Skeletal muscle satellite cell (primary cell): ENCODE measurements around the gene THRB.

Experiments
- H3K27me3 ChIP-seq: 2 replicates; pipeline ENCODE4 v1.7.0; 2013; ENCODE audit warnings: low read length; ENCODE audit not compliant: control insufficient read depth, insufficient read depth
- H3K36me3 ChIP-seq: 2 replicates; pipeline ENCODE4 v1.7.0; 2013; ENCODE audit warnings: mild to moderate bottlenecking, control low read depth, low read length; ENCODE audit not compliant: insufficient read depth
- H3K4me1 ChIP-seq: 2 replicates; pipeline ENCODE4 v1.7.0; 2013; ENCODE audit warnings: low read length; ENCODE audit not compliant: control insufficient read depth, insufficient read depth
- H3K4me2 ChIP-seq: 2 replicates; pipeline ENCODE4 v1.7.0; 2013; ENCODE audit warnings: mild to moderate bottlenecking, low read length
- H3K4me3 ChIP-seq: 2 replicates; pipeline ENCODE4 v1.7.0; 2013; ENCODE audit warnings: low read length
- H3K9ac ChIP-seq: 2 replicates; pipeline ENCODE4 v1.7.0; 2013; ENCODE audit warnings: mild to moderate bottlenecking, low read depth, low read length, moderate library complexity
- H3K9me3 ChIP-seq: replicated peaks from 2 replicates; pipeline ENCODE4 v1.7.0; 2013; ENCODE audit warnings: mild to moderate bottlenecking, control low read depth, low read length

THRB gene

GRCh38 chr3:24263069-24263668 lies 231.5 kb downstream of the THRB start:
- Histone ChIP-seq H3K27me3 (peaks cover 25% of the 10 kb centered on the region), H3K36me3 (no peaks in the 10 kb centered on the region), H3K4me3 (no peak overlapping the region), H3K9me3 (no peaks in the 10 kb centered on the region), H3K9ac (no peak overlapping the region), H3K4me2 (no peak overlapping the region), H3K4me1 (no peaks in the 10 kb centered on the region)

GRCh38 chr3:24261521-24261920 lies 233.1 kb downstream of the THRB start:
- H3K9me3 ChIP-seq: no peaks in the 10 kb centered on the region
- H3K4me1 ChIP-seq: no peaks in the 10 kb centered on the region
- H3K36me3 ChIP-seq: no peaks in the 10 kb centered on the region
- H3K9ac ChIP-seq: no peak overlapping the region
- H3K4me2 ChIP-seq: no peak overlapping the region
- H3K27me3 ChIP-seq: peaks cover 35% of the 10 kb centered on the region
- H3K4me3 ChIP-seq: no peak overlapping the region

GRCh38 chr3:24259901-24260512 lies 234.6 kb downstream of the THRB start:
- H3K36me3 ChIP-seq: no peaks in the 10 kb centered on the region
- H3K9me3 ChIP-seq: no peaks in the 10 kb centered on the region
- no peak overlapping the region for H3K4me3 ChIP-seq
- H3K27me3 ChIP-seq: peaks cover 45% of the 10 kb centered on the region
- no peak overlapping the region for H3K9ac ChIP-seq
- H3K4me1 ChIP-seq: peaks cover 2% of the 10 kb centered on the region
- H3K4me2 ChIP-seq: no peak overlapping the region

- Histone ChIP-seq H3K9me3 (no peaks in the 10 kb centered on the region), H3K27me3 (peaks cover 45% of the 10 kb centered on the region), H3K36me3 (no peaks in the 10 kb centered on the region), H3K4me1 (peaks cover 8% of the 10 kb centered on the region), H3K9ac (no peak overlapping the region), H3K4me3 (no peak overlapping the region), H3K4me2 (no peak overlapping the region)
Observed at GRCh38 chr3:24258727-24259600, 235.7 kb downstream of the THRB start.

GRCh38 chr3:24258260-24258659 lies 236.4 kb downstream of the THRB start:
- no peak overlapping the region for H3K4me2 ChIP-seq
- H3K4me3 ChIP-seq: no peak overlapping the region
- H3K4me1 ChIP-seq: peaks cover 8% of the 10 kb centered on the region
- H3K9me3 ChIP-seq: no peaks in the 10 kb centered on the region
- no peak overlapping the region for H3K9ac ChIP-seq
- H3K36me3 ChIP-seq: no peaks in the 10 kb centered on the region
- H3K27me3 ChIP-seq: peaks cover 51% of the 10 kb centered on the region

GRCh38 chr3:24255414-24255813 lies 239.2 kb downstream of the THRB start:
- Histone ChIP-seq H3K9ac (no peak overlapping the region), H3K27me3 (peaks cover 61% of the 10 kb centered on the region), H3K4me2 (no peak overlapping the region)

GRCh38 chr3:24254649-24255048 lies 240.0 kb downstream of the THRB start:
- H3K36me3 ChIP-seq: no peaks in the 10 kb centered on the region
- no peak overlapping the region for H3K4me3 ChIP-seq
- H3K9ac ChIP-seq: no peak overlapping the region
- peaks cover 8% of the 10 kb centered on the region for H3K4me1 ChIP-seq
- H3K4me2 ChIP-seq: no peak overlapping the region
- no peaks in the 10 kb centered on the region for H3K9me3 ChIP-seq
- H3K27me3 ChIP-seq: peaks cover 65% of the 10 kb centered on the region

More at GRCh38 chr3:24255414-24255813, 239.2 kb downstream of the THRB start:
- Histone ChIP-seq H3K4me1 (peaks cover 8% of the 10 kb centered on the region), H3K4me3 (no peak overlapping the region), H3K36me3 (no peaks in the 10 kb centered on the region), H3K9me3 (no peaks in the 10 kb centered on the region)

- no peak overlapping the region for H3K4me3 ChIP-seq
- H3K36me3 ChIP-seq: no peaks in the 10 kb centered on the region
- H3K4me2 ChIP-seq: no peak overlapping the region
- no peaks in the 10 kb centered on the region for H3K9me3 ChIP-seq
- H3K9ac ChIP-seq: no peak overlapping the region
- H3K4me1 ChIP-seq: peaks cover 8% of the 10 kb centered on the region
- H3K27me3 ChIP-seq: peaks cover 71% of the 10 kb centered on the region
Observed at GRCh38 chr3:24253336-24253735, 241.3 kb downstream of the THRB start.

- H3K9me3 ChIP-seq: no peaks in the 10 kb centered on the region
- H3K36me3 ChIP-seq: no peaks in the 10 kb centered on the region
- H3K4me3 ChIP-seq: no peak overlapping the region
- H3K27me3 ChIP-seq: peaks cover 64% of the 10 kb centered on the region
- H3K4me1 ChIP-seq: peaks cover 4% of the 10 kb centered on the region
- H3K4me2 ChIP-seq: no peak overlapping the region
- H3K9ac ChIP-seq: no peak overlapping the region
Observed at GRCh38 chr3:24249523-24249922, 245.1 kb downstream of the THRB start.

GRCh38 chr3:24245056-24245455 lies 249.6 kb downstream of the THRB start:
- peaks cover 14% of the 10 kb centered on the region for H3K4me1 ChIP-seq
- H3K4me3 ChIP-seq: no peak overlapping the region

GRCh38 chr3:24244491-24244890 lies 250.2 kb downstream of the THRB start:
- Histone ChIP-seq H3K4me3 (no peak overlapping the region), H3K9ac (no peak overlapping the region), H3K27me3 (peaks cover 26% of the 10 kb centered on the region), H3K9me3 (no peaks in the 10 kb centered on the region), H3K36me3 (no peaks in the 10 kb centered on the region), H3K4me1 (peaks cover 14% of the 10 kb centered on the region), H3K4me2 (no peak overlapping the region)

More at GRCh38 chr3:24245056-24245455, 249.6 kb downstream of the THRB start:
- Histone ChIP-seq H3K27me3 (peaks cover 32% of the 10 kb centered on the region), H3K36me3 (no peaks in the 10 kb centered on the region), H3K4me2 (no peak overlapping the region), H3K9ac (no peak overlapping the region), H3K9me3 (no peaks in the 10 kb centered on the region)
